Astrocyte of the spinal cord (primary cell): ENCODE data around the gene ST3GAL2.

ENCODE experiments used
- DNase-seq: peaks from one replicate; pipeline ENCODE4 v3.0.0; 2011; ENCODE audit warnings: low read depth, low spot score
- H3K4me3 ChIP-seq: 2 replicates; pipeline ENCODE4 v1.5.1; 2011; ENCODE audit warnings: low read depth, mild to moderate bottlenecking, low read length, moderate library complexity
- CTCF ChIP-seq: IDR thresholded peaks from 2 replicates; pipeline ENCODE4 v1.5.1; 2012; ENCODE audit warnings: low read depth, mild to moderate bottlenecking, low read length, inconsistent platforms
- in situ Hi-C: cut with HindIII; loops from 2 replicates; pipeline ENCODE4 v1.10.0; 2017; ENCODE audit warnings: low sequenced_read_pairs

Gene ST3GAL2

GRCh38 chr16:70448075-70448474 lies 9.2 kb upstream of the ST3GAL2 start:
- no peak overlapping the region for H3K4me3 ChIP-seq
- DNase-seq: no peak
- in situ Hi-C loops: no loop called here
- TF ChIP-seq CTCF: no peak

- in situ Hi-C loops: no loop called here
- H3K4me3 ChIP-seq: no peak overlapping the region
- DNase-seq: no peak
- no peak for TF ChIP-seq CTCF
Measured at GRCh38 chr16:70444249-70445063, 5.6 kb upstream of the ST3GAL2 start.

- TF ChIP-seq CTCF: no peak
- in situ Hi-C loops: no loop called here
- no peak for DNase-seq
- no peak overlapping the region for H3K4me3 ChIP-seq
Measured at GRCh38 chr16:70442344-70442743, 3.4 kb upstream of the ST3GAL2 start.

- TF ChIP-seq CTCF: no peak
- DNase-seq: no peak
- H3K4me3 ChIP-seq: no peak overlapping the region
- in situ Hi-C loops: no loop called here
Measured at GRCh38 chr16:70441406-70441990, 2.6 kb upstream of the ST3GAL2 start.

GRCh38 chr16:70440009-70440692 lies 1.3 kb upstream of the ST3GAL2 start:
- no peak overlapping the region for H3K4me3 ChIP-seq
- in situ Hi-C loops: no loop called here
- TF ChIP-seq CTCF: no peak
- DNase-seq: no peak

GRCh38 chr16:70438585-70438968 lies 323 bp downstream of the ST3GAL2 start:
- in situ Hi-C loops: no loop called here
- no peak for DNase-seq
- peak overlapping the region; percentile 91 for H3K4me3 ChIP-seq
- no peak for TF ChIP-seq CTCF
